Loucy (cell line): ENCODE results near the gene AFF1.

Experiments
- EZH2phosphoT487 ChIP-seq: fragments of 200-600 bp; IDR thresholded peaks from 2 replicates; pipeline ENCODE4 v1.6.1; 2018; ENCODE audit warnings: antibody characterized with exemption, mild to moderate bottlenecking, moderate library complexity, borderline replicate concordance
- TF ChIP-seq, protein P1 (sequence below): fragments of 200-600 bp; sonication (generic); conservative IDR thresholded peaks from 2 replicates; pipeline ENCODE4 v1.5.1; 2014; ENCODE audit warnings: mild to moderate bottlenecking, antibody characterized with exemption, low read length

GRCh38 chr4:87122252-87122651, 187.4 kb downstream of the AFF1 start:
- TF ChIP-seq, protein P1, sequence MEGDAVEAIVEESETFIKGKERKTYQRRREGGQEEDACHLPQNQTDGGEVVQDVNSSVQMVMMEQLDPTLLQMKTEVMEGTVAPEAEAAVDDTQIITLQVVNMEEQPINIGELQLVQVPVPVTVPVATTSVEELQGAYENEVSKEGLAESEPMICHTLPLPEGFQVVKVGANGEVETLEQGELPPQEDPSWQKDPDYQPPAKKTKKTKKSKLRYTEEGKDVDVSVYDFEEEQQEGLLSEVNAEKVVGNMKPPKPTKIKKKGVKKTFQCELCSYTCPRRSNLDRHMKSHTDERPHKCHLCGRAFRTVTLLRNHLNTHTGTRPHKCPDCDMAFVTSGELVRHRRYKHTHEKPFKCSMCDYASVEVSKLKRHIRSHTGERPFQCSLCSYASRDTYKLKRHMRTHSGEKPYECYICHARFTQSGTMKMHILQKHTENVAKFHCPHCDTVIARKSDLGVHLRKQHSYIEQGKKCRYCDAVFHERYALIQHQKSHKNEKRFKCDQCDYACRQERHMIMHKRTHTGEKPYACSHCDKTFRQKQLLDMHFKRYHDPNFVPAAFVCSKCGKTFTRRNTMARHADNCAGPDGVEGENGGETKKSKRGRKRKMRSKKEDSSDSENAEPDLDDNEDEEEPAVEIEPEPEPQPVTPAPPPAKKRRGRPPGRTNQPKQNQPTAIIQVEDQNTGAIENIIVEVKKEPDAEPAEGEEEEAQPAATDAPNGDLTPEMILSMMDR, result no peak
- no peak for TF ChIP-seq EZH2phosphoT487
